HEK293 (cell line): ENCODE data around the gene KIAA0825.

Source experiments
- CTCF ChIA-PET: fragments of 350-600 bp; formaldehyde crosslinking; extraction: SDS; loops from one replicate; lab custom pipeline; 2021; ENCODE audit warnings: antibody characterized with exemption; lab: Yijun Ruan, JAX
- POLR2A ChIA-PET: fragments of 300-600 bp; formaldehyde crosslinking; extraction: SDS; loops from one replicate; lab custom pipeline; 2020; ENCODE audit warnings: antibody characterized with exemption, inconsistent platforms; lab: Yijun Ruan, JAX
- H3K27ac ChIP-seq: fragments of 200-500 bp; sonication (Bioruptor generic); 2 replicates; pipeline ENCODE4 v1.5.1; 2014; ENCODE audit warnings: low read depth, low read length, control low read depth, inconsistent platforms; ENCODE audit errors: extremely low read depth
- H3K36me3 ChIP-seq, 2 experiments: fragments of 200-500 bp in 1 of 2; sonication (Bioruptor generic) in 1 of 2; 1 replicate in 1 of 2; 2 replicates in 1 of 2; pipeline ENCODE4 v1.5.1; 2014 to 2017; ENCODE audit warnings: inconsistent platforms in 2 of 2, low read length in 2 of 2; ENCODE audit not compliant: control insufficient read depth in 2 of 2, insufficient read depth in 1 of 2
- H3K4me1 ChIP-seq: fragments of 200-500 bp; sonication (Bioruptor generic); 2 replicates; pipeline ENCODE4 v1.5.1; 2014; ENCODE audit warnings: mild to moderate bottlenecking, low read length, inconsistent platforms; ENCODE audit not compliant: control insufficient read depth, insufficient read depth
- H3K4me3 ChIP-seq: 2 replicates; pipeline ENCODE4 v1.5.1; 2011; ENCODE audit warnings: low read depth, mild to moderate bottlenecking, control low read depth, low read length, moderate library complexity
- H3K9me3 ChIP-seq: fragments of 200-500 bp; sonication (Bioruptor generic); 2 replicates; pipeline ENCODE4 v1.5.1; 2014; ENCODE audit warnings: low read depth, low read length, inconsistent platforms; ENCODE audit not compliant: control insufficient read depth, insufficient read depth
- GLIS1 ChIP-seq: fragments of 450-650 bp; formaldehyde crosslinking; IDR thresholded peaks from 2 replicates; pipeline ENCODE4 v1.5.1; 2016; ENCODE audit warnings: missing biosample characterization, missing genetic modification characterization
- SCRT2 ChIP-seq: fragments of 450-650 bp; formaldehyde crosslinking; IDR thresholded peaks from 2 replicates; pipeline ENCODE4 v1.5.1; 2016; ENCODE audit warnings: missing biosample characterization, missing genetic modification characterization
- SP3 ChIP-seq: fragments of 450-650 bp; formaldehyde crosslinking; IDR thresholded peaks from 2 replicates; pipeline ENCODE4 v1.5.1; 2016; ENCODE audit warnings: missing biosample characterization, missing genetic modification characterization
- WT1 ChIP-seq: fragments of 450-650 bp; formaldehyde crosslinking; IDR thresholded peaks from 2 replicates; pipeline ENCODE4 v1.5.1; 2016; ENCODE audit warnings: missing biosample characterization, missing genetic modification characterization
- ZBTB21 ChIP-seq: fragments of 450-650 bp; formaldehyde crosslinking; IDR thresholded peaks from 2 replicates; pipeline ENCODE4 v1.5.1; 2017; ENCODE audit warnings: missing biosample characterization, missing genetic modification characterization
- ZNF121 ChIP-seq: fragments of 450-650 bp; formaldehyde crosslinking; IDR thresholded peaks from 2 replicates; pipeline ENCODE4 v1.5.1; 2016; ENCODE audit warnings: missing biosample characterization, missing genetic modification characterization
- ZNF132 ChIP-seq: fragments of 450-650 bp; formaldehyde crosslinking; IDR thresholded peaks from 2 replicates; pipeline ENCODE4 v1.5.1; 2017; ENCODE audit warnings: missing biosample characterization, missing genetic modification characterization, borderline replicate concordance
- ZNF133 ChIP-seq: fragments of 450-650 bp; formaldehyde crosslinking; IDR thresholded peaks from 2 replicates; pipeline ENCODE4 v1.5.1; 2016; ENCODE audit warnings: missing biosample characterization, missing genetic modification characterization
- ZNF335 ChIP-seq: fragments of 450-650 bp; formaldehyde crosslinking; conservative IDR thresholded peaks from 2 replicates; pipeline ENCODE4 v1.5.1; 2016; ENCODE audit warnings: missing biosample characterization, missing genetic modification characterization
- ZNF624 ChIP-seq: fragments of 450-650 bp; formaldehyde crosslinking; IDR thresholded peaks from 2 replicates; pipeline ENCODE4 v1.5.1; 2017; ENCODE audit warnings: missing biosample characterization, missing genetic modification characterization
- ZNF626 ChIP-seq: fragments of 450-650 bp; sonication (Bioruptor Pico); formaldehyde crosslinking; IDR thresholded peaks from 2 replicates; pipeline ENCODE4 v1.5.1; 2018; ENCODE audit warnings: missing biosample characterization, missing genetic modification characterization, inconsistent platforms
- ZNF776 ChIP-seq: fragments of 450-650 bp; formaldehyde crosslinking; IDR thresholded peaks from 2 replicates; pipeline ENCODE4 v1.5.0; 2017; ENCODE audit warnings: missing biosample characterization, missing genetic modification characterization, borderline replicate concordance
- ZSCAN30 ChIP-seq: fragments of 450-650 bp; IDR thresholded peaks from 2 replicates; pipeline ENCODE4 v1.5.1; 2018; ENCODE audit warnings: missing biosample characterization, mild to moderate bottlenecking, missing genetic modification characterization, moderate library complexity
- TF ChIP-seq, protein P1 (sequence below): fragments of 450-650 bp; formaldehyde crosslinking; IDR thresholded peaks from 2 replicates; pipeline ENCODE4 v1.5.1; 2016; ENCODE audit warnings: missing biosample characterization, missing genetic modification characterization
- TF ChIP-seq, protein P2 (sequence below): fragments of 450-650 bp; formaldehyde crosslinking; IDR thresholded peaks from 2 replicates; pipeline ENCODE4 v1.5.1; 2016; ENCODE audit warnings: missing biosample characterization, missing genetic modification characterization, borderline replicate concordance
- TF ChIP-seq, protein P3 (sequence below): IDR thresholded peaks from 2 replicates; pipeline ENCODE4 v1.6.1; 2011; ENCODE audit warnings: mild to moderate bottlenecking, low read depth, low read length, borderline replicate concordance

The KIAA0825 gene

DNA sequence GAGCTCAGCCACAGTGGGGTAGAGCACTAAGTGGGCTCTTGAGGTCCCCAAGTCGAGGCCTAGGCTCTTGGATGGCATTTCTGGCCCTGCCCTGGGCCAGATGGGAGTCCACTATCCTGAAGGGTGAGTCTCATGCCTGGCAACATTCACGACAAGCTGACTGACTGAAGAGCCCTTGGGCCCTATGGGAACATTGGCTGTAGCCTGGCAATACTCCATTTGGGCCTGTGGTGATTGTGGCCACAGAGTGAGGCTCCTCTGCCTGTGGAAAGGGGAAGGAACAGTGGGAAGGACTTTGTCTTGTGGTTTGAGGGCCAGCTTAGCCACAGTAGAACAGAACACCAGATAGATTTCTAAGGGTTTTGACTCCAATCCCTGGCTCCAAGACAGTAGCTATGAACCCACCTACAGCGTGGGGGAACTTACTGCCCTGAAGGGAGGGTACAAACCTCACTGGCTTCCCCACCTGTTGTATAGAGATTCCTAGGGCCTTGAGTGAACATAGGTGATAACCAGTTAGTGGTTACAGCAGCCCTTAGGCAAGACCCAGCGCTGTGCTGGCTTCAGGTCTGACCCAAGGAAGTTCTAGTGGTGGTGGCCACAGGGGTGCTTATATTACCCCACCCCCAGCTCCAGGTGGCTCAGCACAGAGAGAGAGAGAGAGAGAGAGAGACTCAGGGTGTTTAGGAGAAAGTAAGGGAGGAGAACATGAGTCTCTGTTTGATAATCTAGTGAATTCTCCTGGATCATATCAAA, 72.4 kb downstream of the KIAA0825 start:
- Histone ChIP-seq H3K27ac (no peak overlapping the region), H3K36me3 (no peaks in the 10 kb centered on the region), H3K4me1 (no peaks in the 10 kb centered on the region), H3K4me3 (no peak overlapping the region), H3K9me3 (no peaks in the 10 kb centered on the region)
- POLR2A ChIA-PET, result no interaction called here
- CTCF ChIA-PET, result no interaction called here
- TF ChIP-seq ZNF132 (tag by site-specific recombination) (no peak), ZNF121 (tag by site-specific recombination) (no peak)

DNA sequence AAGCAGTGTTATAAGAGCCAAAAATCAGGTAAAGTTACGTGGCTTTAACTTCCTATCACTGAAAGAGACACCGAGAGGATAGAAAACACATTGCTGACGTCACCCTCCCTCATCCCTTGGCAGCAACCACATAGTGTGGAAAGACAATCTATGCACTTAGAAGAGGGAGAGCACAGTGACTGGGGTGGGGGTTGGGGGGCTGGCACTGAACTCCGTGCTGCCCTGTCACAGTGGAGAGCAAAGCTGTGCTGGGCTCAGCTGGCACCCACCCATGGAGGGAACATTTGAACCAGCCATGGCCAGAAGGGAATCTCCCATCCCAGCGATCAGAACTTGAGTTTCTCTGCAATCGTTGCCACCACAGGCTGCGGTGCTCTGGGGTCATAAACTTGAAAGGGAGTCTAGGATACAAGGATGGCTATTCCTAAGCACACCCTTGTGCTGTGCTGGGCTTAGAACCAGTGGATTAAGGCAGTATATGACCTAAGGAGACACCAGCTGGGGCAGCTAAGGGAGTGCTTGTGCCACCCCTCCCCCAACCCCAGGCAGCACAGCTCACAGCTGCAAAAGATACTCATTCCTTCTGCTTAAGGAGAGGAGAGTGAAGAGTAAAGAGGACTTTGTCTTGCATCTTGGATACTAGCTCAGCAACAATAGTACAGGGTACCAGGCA, 73.4 kb downstream of the KIAA0825 start:
- ChIA-PET CTCF (no interaction called here), POLR2A (no interaction called here)
- TF ChIP-seq ZNF335 (tag by site-specific recombination), result no peak
- TF ChIP-seq ZNF776 (tag by site-specific recombination), result no peak
- TF ChIP-seq ZSCAN30 (tag by site-specific recombination), result no peak
- TF ChIP-seq WT1 (tag by site-specific recombination), result no peak
- no peak for TF ChIP-seq ZNF133
- no peak for TF ChIP-seq ZNF626 (tag by site-specific recombination)
- TF ChIP-seq, protein P1, sequence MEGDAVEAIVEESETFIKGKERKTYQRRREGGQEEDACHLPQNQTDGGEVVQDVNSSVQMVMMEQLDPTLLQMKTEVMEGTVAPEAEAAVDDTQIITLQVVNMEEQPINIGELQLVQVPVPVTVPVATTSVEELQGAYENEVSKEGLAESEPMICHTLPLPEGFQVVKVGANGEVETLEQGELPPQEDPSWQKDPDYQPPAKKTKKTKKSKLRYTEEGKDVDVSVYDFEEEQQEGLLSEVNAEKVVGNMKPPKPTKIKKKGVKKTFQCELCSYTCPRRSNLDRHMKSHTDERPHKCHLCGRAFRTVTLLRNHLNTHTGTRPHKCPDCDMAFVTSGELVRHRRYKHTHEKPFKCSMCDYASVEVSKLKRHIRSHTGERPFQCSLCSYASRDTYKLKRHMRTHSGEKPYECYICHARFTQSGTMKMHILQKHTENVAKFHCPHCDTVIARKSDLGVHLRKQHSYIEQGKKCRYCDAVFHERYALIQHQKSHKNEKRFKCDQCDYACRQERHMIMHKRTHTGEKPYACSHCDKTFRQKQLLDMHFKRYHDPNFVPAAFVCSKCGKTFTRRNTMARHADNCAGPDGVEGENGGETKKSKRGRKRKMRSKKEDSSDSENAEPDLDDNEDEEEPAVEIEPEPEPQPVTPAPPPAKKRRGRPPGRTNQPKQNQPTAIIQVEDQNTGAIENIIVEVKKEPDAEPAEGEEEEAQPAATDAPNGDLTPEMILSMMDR, result no peak
- TF ChIP-seq GLIS1 (tag by site-specific recombination), result no peak
- TF ChIP-seq, protein P2, sequence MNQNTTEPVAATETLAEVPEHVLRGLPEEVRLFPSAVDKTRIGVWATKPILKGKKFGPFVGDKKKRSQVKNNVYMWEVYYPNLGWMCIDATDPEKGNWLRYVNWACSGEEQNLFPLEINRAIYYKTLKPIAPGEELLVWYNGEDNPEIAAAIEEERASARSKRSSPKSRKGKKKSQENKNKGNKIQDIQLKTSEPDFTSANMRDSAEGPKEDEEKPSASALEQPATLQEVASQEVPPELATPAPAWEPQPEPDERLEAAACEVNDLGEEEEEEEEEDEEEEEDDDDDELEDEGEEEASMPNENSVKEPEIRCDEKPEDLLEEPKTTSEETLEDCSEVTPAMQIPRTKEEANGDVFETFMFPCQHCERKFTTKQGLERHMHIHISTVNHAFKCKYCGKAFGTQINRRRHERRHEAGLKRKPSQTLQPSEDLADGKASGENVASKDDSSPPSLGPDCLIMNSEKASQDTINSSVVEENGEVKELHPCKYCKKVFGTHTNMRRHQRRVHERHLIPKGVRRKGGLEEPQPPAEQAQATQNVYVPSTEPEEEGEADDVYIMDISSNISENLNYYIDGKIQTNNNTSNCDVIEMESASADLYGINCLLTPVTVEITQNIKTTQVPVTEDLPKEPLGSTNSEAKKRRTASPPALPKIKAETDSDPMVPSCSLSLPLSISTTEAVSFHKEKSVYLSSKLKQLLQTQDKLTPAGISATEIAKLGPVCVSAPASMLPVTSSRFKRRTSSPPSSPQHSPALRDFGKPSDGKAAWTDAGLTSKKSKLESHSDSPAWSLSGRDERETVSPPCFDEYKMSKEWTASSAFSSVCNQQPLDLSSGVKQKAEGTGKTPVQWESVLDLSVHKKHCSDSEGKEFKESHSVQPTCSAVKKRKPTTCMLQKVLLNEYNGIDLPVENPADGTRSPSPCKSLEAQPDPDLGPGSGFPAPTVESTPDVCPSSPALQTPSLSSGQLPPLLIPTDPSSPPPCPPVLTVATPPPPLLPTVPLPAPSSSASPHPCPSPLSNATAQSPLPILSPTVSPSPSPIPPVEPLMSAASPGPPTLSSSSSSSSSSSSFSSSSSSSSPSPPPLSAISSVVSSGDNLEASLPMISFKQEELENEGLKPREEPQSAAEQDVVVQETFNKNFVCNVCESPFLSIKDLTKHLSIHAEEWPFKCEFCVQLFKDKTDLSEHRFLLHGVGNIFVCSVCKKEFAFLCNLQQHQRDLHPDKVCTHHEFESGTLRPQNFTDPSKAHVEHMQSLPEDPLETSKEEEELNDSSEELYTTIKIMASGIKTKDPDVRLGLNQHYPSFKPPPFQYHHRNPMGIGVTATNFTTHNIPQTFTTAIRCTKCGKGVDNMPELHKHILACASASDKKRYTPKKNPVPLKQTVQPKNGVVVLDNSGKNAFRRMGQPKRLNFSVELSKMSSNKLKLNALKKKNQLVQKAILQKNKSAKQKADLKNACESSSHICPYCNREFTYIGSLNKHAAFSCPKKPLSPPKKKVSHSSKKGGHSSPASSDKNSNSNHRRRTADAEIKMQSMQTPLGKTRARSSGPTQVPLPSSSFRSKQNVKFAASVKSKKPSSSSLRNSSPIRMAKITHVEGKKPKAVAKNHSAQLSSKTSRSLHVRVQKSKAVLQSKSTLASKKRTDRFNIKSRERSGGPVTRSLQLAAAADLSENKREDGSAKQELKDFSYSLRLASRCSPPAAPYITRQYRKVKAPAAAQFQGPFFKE, result no peak
- TF ChIP-seq, protein P3, sequence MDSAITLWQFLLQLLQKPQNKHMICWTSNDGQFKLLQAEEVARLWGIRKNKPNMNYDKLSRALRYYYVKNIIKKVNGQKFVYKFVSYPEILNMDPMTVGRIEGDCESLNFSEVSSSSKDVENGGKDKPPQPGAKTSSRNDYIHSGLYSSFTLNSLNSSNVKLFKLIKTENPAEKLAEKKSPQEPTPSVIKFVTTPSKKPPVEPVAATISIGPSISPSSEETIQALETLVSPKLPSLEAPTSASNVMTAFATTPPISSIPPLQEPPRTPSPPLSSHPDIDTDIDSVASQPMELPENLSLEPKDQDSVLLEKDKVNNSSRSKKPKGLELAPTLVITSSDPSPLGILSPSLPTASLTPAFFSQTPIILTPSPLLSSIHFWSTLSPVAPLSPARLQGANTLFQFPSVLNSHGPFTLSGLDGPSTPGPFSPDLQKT, result no peak
- TF ChIP-seq SCRT2 (tag by site-specific recombination), result no peak
- no peak for TF ChIP-seq ZNF624 (tag by site-specific recombination)
- TF ChIP-seq ZBTB21 (tag by site-specific recombination), result no peak
- TF ChIP-seq SP3 (tag by site-specific recombination), result no peak
- TF ChIP-seq, all 188 proteins: peak for 0
- Histone ChIP-seq H3K27ac (no peak overlapping the region), H3K4me1 (no peaks in the 10 kb centered on the region), H3K4me3 (no peak overlapping the region), H3K36me3 (no peaks in the 10 kb centered on the region), H3K9me3 (no peaks in the 10 kb centered on the region; the same call in 1 of the 2 replicates)
